GM21717 (cell line): ENCODE measurements around the gene PCDHB2.
"Not testable (repeated sequence)": the region's sequence is repeated elsewhere in the genome, so short reads cannot be mapped to it uniquely, and the experiment has no call there.

ENCODE experiments used
- ATAC-seq: cut with Tn5 transposase; IDR thresholded peaks from one replicate; pipeline ENCODE4 v1.9.1; 2021; ENCODE audit warnings: mild to moderate bottlenecking, moderate library complexity; ENCODE audit not compliant: unreplicated experiment

PCDHB2 gene

GRCh38 chr5:141094481-141095262, at the start of gene PCDHB2:
TSS of gene PCDHB2 (plus strand) at chr5:141094615. CDS start at chr5:141094791, 176 bp downstream.
- no peak for ATAC-seq

GRCh38 chr5:141050622-141051520, 43.5 kb upstream of the PCDHB2 start, which contains the start of gene PCDHB1:
TSS of gene PCDHB1 (plus strand) at chr5:141051374. CDS start at chr5:141051471, 97 bp downstream.
- no peak for ATAC-seq

- no peak for ATAC-seq
These were observed 42.9 kb upstream of the PCDHB2 start for GRCh38 chr5:141051521-141051866.

GRCh38 chr5:141077826-141078225, 16.6 kb upstream of the PCDHB2 start:
- no peak for ATAC-seq

GRCh38 chr5:141082228-141082627, 12.2 kb upstream of the PCDHB2 start:
- no peak for ATAC-seq

- ATAC-seq, result no peak
These were observed 9.9 kb upstream of the PCDHB2 start for GRCh38 chr5:141084487-141084989.

GRCh38 chr5:141095263-141095641, 837 bp downstream of the PCDHB2 start:
- no peak for ATAC-seq

GRCh38 chr5:141096181-141096580, 1.8 kb downstream of the PCDHB2 start:
- not testable (repeated sequence) for ATAC-seq

GRCh38 chr5:141096586-141096985, 2.2 kb downstream of the PCDHB2 start:
- not testable (repeated sequence) for ATAC-seq

- no peak for ATAC-seq
These were observed 5.9 kb downstream of the PCDHB2 start, which contains the start of gene PCDHB3 for GRCh38 chr5:141100243-141100805. TSS of gene PCDHB3 (plus strand) at chr5:141100473. CDS start at chr5:141100650, 177 bp downstream.

GRCh38 chr5:141101059-141101458, 6.6 kb downstream of the PCDHB2 start:
- ATAC-seq, result no peak

GRCh38 chr5:141102070-141102469, 7.7 kb downstream of the PCDHB2 start:
- ATAC-seq, result not testable (repeated sequence)

- not testable (repeated sequence) for ATAC-seq
These were observed 8.1 kb downstream of the PCDHB2 start for GRCh38 chr5:141102471-141102870.

GRCh38 chr5:141105350-141105749, 10.9 kb downstream of the PCDHB2 start:
- no peak for ATAC-seq

- ATAC-seq, result no peak
These were observed 24.8 kb downstream of the PCDHB2 start for GRCh38 chr5:141119250-141119649.

- no peak for ATAC-seq
These were observed 27.1 kb downstream of the PCDHB2 start, which contains the start of gene PCDHB4 for GRCh38 chr5:141121563-141121962. TSS of gene PCDHB4 (plus strand) at chr5:141121818. CDS start at chr5:141121999, 181 bp downstream.

- ATAC-seq, result no peak
These were observed 27.6 kb downstream of the PCDHB2 start for GRCh38 chr5:141121985-141122384.

- ATAC-seq, result not testable (repeated sequence)
These were observed 29.2 kb downstream of the PCDHB2 start for GRCh38 chr5:141123396-141124135.

GRCh38 chr5:141127305-141127704, 32.9 kb downstream of the PCDHB2 start:
- ATAC-seq, result no peak

- ATAC-seq, result no peak
These were observed 40.8 kb downstream of the PCDHB2 start, which contains the start of gene PCDHB5 for GRCh38 chr5:141135030-141135717. TSS of gene PCDHB5 (plus strand) at chr5:141135206. CDS start at chr5:141135435, 229 bp downstream.
